Measurements from ENCODE around the gene TST. TPM values are rescaled to one million over a fixed set of nuclear protein-coding genes. Genes with fewer than 3 reads are reported as not detected.

Gene TST
- total and polyA plus RNA-seq, 10 of the 15 experiments (the other 5 are each of a cell fraction or from before 2014, with no cell fraction given), result 2.4 to 24.6 (median 10.4) TPM

- WGBS (ENCODE audit: insufficient coverage, insufficient replicate concordance, low lambda C conversion rate, missing lambda C conversion rate), result 27% methylated on average over 5 of the region's 6 CpGs
- FAIRE-seq, result no peak
- H3K9me3 ChIP-seq (replicated peaks; ENCODE audit: control insufficient read depth, insufficient read depth, low read length), result no peaks in the 10 kb centered on the region
- ATAC-seq, result no peak
- no peaks in the 10 kb centered on the region for H4K20me1 ChIP-seq (ENCODE audit: control insufficient read depth, insufficient read depth)
- H3K4me2 ChIP-seq (ENCODE audit: control insufficient read depth, insufficient read depth), result no peak overlapping the region
- ChIA-PET RAD21 (ENCODE audit: unreplicated experiment) (interaction anchor here (0.7 kb wide), 1 partner anchor 78 kb away, joined by 3 read pairs; no protein-coding TSS in a partner anchor), SMC1A (ENCODE audit: uncharacterized antibody, unreplicated experiment) (interaction anchor here (0.6 to 1.4 kb wide), 3 partner anchors 151 to 845 kb away, joined by 3 read pairs; no protein-coding TSS in a partner anchor), POLR2A (no interaction called here), CTCF (interaction anchor here (1.1 kb wide), 1 partner anchor 149 kb away, joined by 4 read pairs; no protein-coding TSS in a partner anchor)
- peaks cover 10% of the 10 kb centered on the region for H3K4me1 ChIP-seq (ENCODE audit: control insufficient read depth, insufficient read depth, low read length)
- intact Hi-C loops (cut with micrococcal nuclease; ENCODE audit: unreplicated experiment) (loop anchor here (10.0 kb wide), 1 partner anchor 193 kb away; no protein-coding TSS in a partner anchor), in situ Hi-C loops (cut with MboI) (no loop called here)
- BruUV-seq (replicated peaks), result no TSS peak
- H3K36me3 ChIP-seq (ENCODE audit: control insufficient read depth in 2 of 2, insufficient read depth in 2 of 2, low read length in 1 of 2), result no peaks in the 10 kb centered on the region
- no peaks in the 10 kb centered on the region; a peak in 1 of 4 replicates for H3K27me3 ChIP-seq (replicated peaks in 1 of 2; ENCODE audit: control insufficient read depth in 2 of 2, insufficient read depth in 2 of 2, low read length in 1 of 2)
- TF ChIP-seq ZNF687 (IDR thresholded peaks at IDR 0.05) (no peak), NRF1 (conservative IDR thresholded peaks at IDR 0.05; ENCODE audit: low read depth, low read length) (no peak), ATF3 (IDR thresholded peaks at IDR 0.05; ENCODE audit: borderline replicate concordance, extremely low read depth, low read depth, low read length) (no peak), SREBF2 (IDR thresholded peaks at IDR 0.05; ENCODE audit: low read length) (no peak), ZZZ3 (IDR thresholded peaks at IDR 0.05; ENCODE audit: control insufficient read depth, insufficient read length, low read depth) (no peak), USF1 (IDR thresholded peaks at IDR 0.05; ENCODE audit: borderline replicate concordance, extremely low read length, insufficient read depth, low read depth, low read length) (no peak), HDAC6 (IDR thresholded peaks at IDR 0.05; ENCODE audit: unreplicated experiment) (no peak), SMAD1 (IDR thresholded peaks at IDR 0.05; ENCODE audit: low read depth, partially characterized antibody) (no peak), BHLHE40 (IDR thresholded peaks at IDR 0.05; ENCODE audit: borderline replicate concordance in 1 of 2, low read depth in 2 of 2, low read length in 1 of 2) (no peak), CREM (IDR thresholded peaks at IDR 0.05; ENCODE audit: low read depth) (no peak), NFYA (IDR thresholded peaks at IDR 0.05; ENCODE audit: borderline replicate concordance, low read depth, low read length) (no peak), SUPT20H (IDR thresholded peaks at IDR 0.05; ENCODE audit: borderline replicate concordance, control insufficient read depth, low read depth, low read length) (no peak), DPF2 (IDR thresholded peaks at IDR 0.05) (no peak), HSF1 (IDR thresholded peaks at IDR 0.05; ENCODE audit: low read depth, low read length) (no peak)
- H2AFZ ChIP-seq (ENCODE audit: control insufficient read depth, low read depth, low read length), result no peak overlapping the region
- DNase-seq (ENCODE audit: low read depth, low spot score), result no peak
- no peak overlapping the region for H3K4me3 ChIP-seq
- H3K27ac ChIP-seq (ENCODE audit: control insufficient read depth, insufficient read depth), result no peak overlapping the region
- no peaks in the 10 kb centered on the region for H3K79me2 ChIP-seq (ENCODE audit: control insufficient read depth, insufficient read depth, low read length)
- no peak overlapping the region for H3K9ac ChIP-seq (ENCODE audit: control insufficient read depth, insufficient read depth, low read length)
Observed at GRCh38 chr22:37048133-37048532, 28.9 kb upstream of the TST start.
